K562 (cell line): ENCODE data around the gene IDS. TPM values are rescaled to one million over a fixed set of nuclear protein-coding genes. Genes with fewer than 3 reads are reported as not detected.

ENCODE experiments used
- CBX5 ChIP-seq: IDR thresholded peaks from 2 replicates; pipeline ENCODE4 v1.6.1; 2014; ENCODE audit warnings: low read depth, borderline replicate concordance
- ETS2 ChIP-seq: IDR thresholded peaks from 2 replicates; pipeline ENCODE4 v1.6.1; 2016; ENCODE audit warnings: borderline replicate concordance, missing genetic modification characterization, mild to moderate bottlenecking, moderate library complexity, missing compliant biosample characterization; ENCODE audit not compliant: poor library complexity, severe bottlenecking
- EZH2 ChIP-seq: IDR thresholded peaks from 2 replicates; pipeline ENCODE4 v1.6.1; 2012; ENCODE audit warnings: low read depth, mild to moderate bottlenecking, inconsistent platforms, low read length, borderline replicate concordance
- HIVEP1 ChIP-seq: fragments of 250-450 bp; sonication (Bioruptor Pico); IDR thresholded peaks from 2 replicates; pipeline ENCODE4 v1.4.0; 2020; ENCODE audit warnings: mild to moderate bottlenecking
- HOMEZ ChIP-seq: fragments of 250-450 bp; sonication (Bioruptor Pico); IDR thresholded peaks from 2 replicates; pipeline ENCODE4 v1.4.0; 2020; ENCODE audit warnings: mild to moderate bottlenecking, moderate library complexity
- MEF2D ChIP-seq: conservative IDR thresholded peaks from 2 replicates; pipeline ENCODE4 v1.6.1; 2016; ENCODE audit warnings: low read depth, missing genetic modification characterization, missing compliant biosample characterization
- MGA ChIP-seq: fragments of 450-650 bp; IDR thresholded peaks from 2 replicates; pipeline ENCODE4 v1.6.1; 2016; ENCODE audit warnings: mild to moderate bottlenecking, moderate library complexity
- SNAPC5 ChIP-seq: fragments of 250-450 bp; sonication (Bioruptor Pico); IDR thresholded peaks from 2 replicates; pipeline ENCODE4 v1.8.0; 2021; ENCODE audit warnings: moderate library complexity, mild to moderate bottlenecking, inconsistent platforms
- USF1 ChIP-seq: sonication (generic); formaldehyde crosslinking; IDR thresholded peaks from 2 replicates; pipeline ENCODE4 v1.9.0; 2022; ENCODE audit warnings: mild to moderate bottlenecking, missing genetic modification reagents
- ZFP91 ChIP-seq: sonication (generic); formaldehyde crosslinking; IDR thresholded peaks from 2 replicates; pipeline ENCODE4 v1.8.0; 2022; ENCODE audit warnings: mild to moderate bottlenecking, missing genetic modification reagents
- polyA plus RNA-seq, 8 experiments: library from polyadenylated mRNA; depleted of rRNA in 4 of 8; stranded (reverse) in 5 of 8; unstranded in 3 of 8; fragments of >200 nt; fragmentation: Nextera tagmentation in 2 of 8; fragmentation: Illumina TruSeq in 1 of 8; extraction: Ambion mirVana in 2 of 8; extraction: Trizol in 1 of 8; gene quantifications; 2 replicates each; pipeline versions ENCODE4 v1.2.1 to v1.2.3, GENCODE V29; 2011 to 2014; ENCODE audit warnings: inconsistent platforms in 1 of 8, missing spikeins in 1 of 8
- total RNA-seq, 7 experiments: library from RNA; depleted of rRNA in 6 of 7; stranded (reverse); fragments of >200 nt in 6 of 7; fragmentation: Illumina TruSeq in 2 of 7; extraction: Trizol in 2 of 7; gene quantifications; 2 replicates each; pipeline versions ENCODE4 v1.2.1 to v1.2.3, GENCODE V29; 2011 to 2021; ENCODE audit warnings: low replicate concordance in 1 of 7

The IDS gene
- total and polyA plus RNA-seq, 9 of the 15 experiments (the other 6 are each of a cell fraction or from before 2014, with no cell fraction given) = 2.0 to 18.6 (median 8.6) TPM

- peak; percentile 60 for TF ChIP-seq MGA
- no peak for TF ChIP-seq HOMEZ (CRISPR knock-in tag)
- no peak for TF ChIP-seq SNAPC5 (CRISPR knock-in tag)
- no peak for TF ChIP-seq MEF2D (tag)
- TF ChIP-seq CBX5 = 0 out of 2 replicates have a peak, but pooled peaks have one; percentile 25
- TF ChIP-seq EZH2 = no peak
- no peak for TF ChIP-seq HIVEP1 (CRISPR knock-in tag)
- TF ChIP-seq USF1 = no peak
- TF ChIP-seq ZFP91 = 0 out of 2 replicates have a peak, but pooled peaks have one; percentile 20
- no peak for TF ChIP-seq ETS2 (tag)
These were observed 35.8 kb upstream of the IDS start, which contains the start of gene EOLA1 (continued) for GRCh38 chrX:149540621-149541520.
